ENCODE data around the gene ZNF621.
"Not testable (repeated sequence)": the region's sequence is repeated elsewhere in the genome, so short reads cannot be mapped to it uniquely, and the experiment has no call there.

ZNF621 gene

GRCh38 chr3:40532252-40532651 is 7.5 kb downstream of the ZNF621 start:
- no peak overlapping the region for H3K4me3 ChIP-seq (ENCODE audit: low read depth, low read length)
- TF ChIP-seq CTCF (conservative IDR thresholded peaks at IDR 0.05; ENCODE audit: low read depth, low read length): no peak
- no peak for DNase-seq (ENCODE audit: low read depth)

- TF ChIP-seq CTCF (conservative IDR thresholded peaks at IDR 0.05; ENCODE audit: low read depth, low read length): no peak
- no peak overlapping the region for H3K4me3 ChIP-seq (ENCODE audit: low read depth, low read length)
- DNase-seq (ENCODE audit: low read depth): no peak
Measured at GRCh38 chr3:40534283-40534682, 9.5 kb downstream of the ZNF621 start.

- no peak overlapping the region for H3K4me3 ChIP-seq (ENCODE audit: low read depth, low read length)
- TF ChIP-seq CTCF (conservative IDR thresholded peaks at IDR 0.05; ENCODE audit: low read depth, low read length): no peak
- peak; percentile 69 for DNase-seq (ENCODE audit: low read depth)
Measured at GRCh38 chr3:40546816-40547215, 22.1 kb downstream of the ZNF621 start.

GRCh38 chr3:40550167-40550566 is 25.4 kb downstream of the ZNF621 start:
- DNase-seq (ENCODE audit: low read depth): peak; percentile 50
- no peak for TF ChIP-seq CTCF (conservative IDR thresholded peaks at IDR 0.05; ENCODE audit: low read depth, low read length)
- H3K4me3 ChIP-seq (ENCODE audit: low read depth, low read length): no peak overlapping the region

- peak; percentile 48 for DNase-seq (ENCODE audit: low read depth)
- H3K4me3 ChIP-seq (ENCODE audit: low read depth, low read length): no peak overlapping the region
- no peak for TF ChIP-seq CTCF (conservative IDR thresholded peaks at IDR 0.05; ENCODE audit: low read depth, low read length)
Measured at GRCh38 chr3:40557575-40558161, 32.9 kb downstream of the ZNF621 start.

GRCh38 chr3:40562482-40562881 is 37.7 kb downstream of the ZNF621 start:
- not testable (repeated sequence) for DNase-seq (ENCODE audit: low read depth); H3K4me3 ChIP-seq (ENCODE audit: low read depth, low read length)

- not testable (repeated sequence) for H3K4me3 ChIP-seq (ENCODE audit: low read depth, low read length); DNase-seq (ENCODE audit: low read depth)
Measured at GRCh38 chr3:40565629-40566028, 40.9 kb downstream of the ZNF621 start.

- TF ChIP-seq CTCF (conservative IDR thresholded peaks at IDR 0.05; ENCODE audit: low read depth, low read length): no peak
- no peak overlapping the region for H3K4me3 ChIP-seq (ENCODE audit: low read depth, low read length)
- DNase-seq (ENCODE audit: low read depth): no peak
Measured at GRCh38 chr3:40566694-40567093, 41.9 kb downstream of the ZNF621 start.
